A549 (cell line): Measurements from ENCODE around the gene SACS. TPM values are rescaled to one million over a fixed set of nuclear protein-coding genes. Genes with fewer than 3 reads are reported as not detected.

Source experiments
- ATAC-seq, 2 experiments: fragments of 200-7000 bp in 1 of 2; fragments of >200 bp in 1 of 2; cut with Nextera tagmentation in 1 of 2; cut with Tn5 transposase in 1 of 2; 3 replicates each; pipeline versions ENCODE4 v1.8.0 to v1.9.1; 2018 to 2020; ENCODE audit warnings: mild to moderate bottlenecking in 1 of 2, moderate library complexity in 1 of 2
- CTCF ChIA-PET: fragments of 300-600 bp; sonication (Branson Sonifier 250); formaldehyde crosslinking; extraction: SDS; loops from one replicate; lab custom pipeline; 2021; ENCODE audit warnings: antibody characterized with exemption, inconsistent platforms; lab: Yijun Ruan, JAX
- POLR2A ChIA-PET: fragments of 350-600 bp; formaldehyde crosslinking; extraction: SDS; loops from one replicate; lab custom pipeline; 2021; ENCODE audit warnings: antibody characterized with exemption, inconsistent platforms; lab: Yijun Ruan, JAX
- DNase-seq, 2 experiments: peaks; one replicate each; pipeline versions ENCODE4 v3.0.0 to v3.0.0-alpha.2; 2011 to 2016; ENCODE audit warnings: low read depth in 1 of 2, low spot score in 1 of 2
- FAIRE-seq: peaks from 2 replicates; lab custom pipeline; 2011; peaks lifted over from hg19 to GRCh38; lab: Jason Lieb, UNC
- H3K27ac ChIP-seq, 2 experiments: fragments of >200 bp; sonication (Bioruptor Twin); formaldehyde crosslinking; 3 replicates each; pipeline ENCODE4 v1.5.1; 2016 to 2017
- H3K4me1 ChIP-seq: fragments of >200 bp; sonication (Bioruptor Twin); formaldehyde crosslinking; 3 replicates; pipeline ENCODE4 v1.6.1; 2016
- H3K4me2 ChIP-seq: fragments of >200 bp; sonication (Bioruptor Twin); formaldehyde crosslinking; 3 replicates; pipeline ENCODE4 v1.6.1; 2016
- H3K4me3 ChIP-seq: fragments of >200 bp; sonication (Bioruptor Twin); formaldehyde crosslinking; 3 replicates; pipeline ENCODE4 v1.5.1; 2016
- H3K9me3 ChIP-seq: fragments of >200 bp; sonication (Bioruptor Twin); formaldehyde crosslinking; 3 replicates; pipeline ENCODE4 v1.6.1; 2016
- ATOH8 ChIP-seq: fragments of 250-450 bp; sonication (Bioruptor Pico); IDR thresholded peaks from 2 replicates; pipeline ENCODE4 v1.5.0; 2020; ENCODE audit warnings: low read depth, mild to moderate bottlenecking, moderate library complexity
- BHLHE40 ChIP-seq: IDR thresholded peaks from 2 replicates; pipeline ENCODE4 v1.6.1; 2012; ENCODE audit warnings: low read depth, low read length, inconsistent platforms
- CEBPB ChIP-seq, 2 experiments: fragments of >200 bp in 1 of 2; sonication (Bioruptor Twin) in 1 of 2; formaldehyde crosslinking in 1 of 2; IDR thresholded peaks; 2 replicates each; pipeline ENCODE4 v1.6.1; 2012 to 2016
- CHD4 ChIP-seq: fragments of 200-600 bp; sonication (generic); IDR thresholded peaks from 2 replicates; pipeline ENCODE4 v1.6.1; 2016; ENCODE audit warnings: antibody characterized with exemption, mild to moderate bottlenecking, borderline replicate concordance
- EHMT2 ChIP-seq: fragments of 200-600 bp; sonication (generic); IDR thresholded peaks from 2 replicates; pipeline ENCODE4 v1.6.1; 2016; ENCODE audit warnings: antibody characterized with exemption, low read depth, mild to moderate bottlenecking, moderate library complexity
- ESRRA ChIP-seq: fragments of 150-350 bp; IDR thresholded peaks from 2 replicates; pipeline ENCODE4 v1.6.1; 2014; ENCODE audit warnings: mild to moderate bottlenecking, low read length, borderline replicate concordance
- FOSB ChIP-seq: fragments of 250-450 bp; sonication (Bioruptor Pico); IDR thresholded peaks from 2 replicates; pipeline ENCODE4 v1.5.0; 2020; ENCODE audit warnings: mild to moderate bottlenecking, moderate library complexity
- FOSL2 ChIP-seq, 2 experiments: fragments of 450-650 bp in 1 of 2; fragments of >200 bp in 1 of 2; sonication (Bioruptor Twin) in 1 of 2; formaldehyde crosslinking; IDR thresholded peaks; 2 replicates each; pipeline versions ENCODE4 v1.5.0 to v1.6.1; 2016 to 2020; ENCODE audit warnings: mild to moderate bottlenecking in 1 of 2, moderate library complexity in 1 of 2
- FOXS1 ChIP-seq: fragments of 250-450 bp; sonication (Bioruptor Pico); IDR thresholded peaks from 2 replicates; pipeline ENCODE4 v1.5.0; 2020; ENCODE audit warnings: mild to moderate bottlenecking, moderate library complexity
- GATA3 ChIP-seq: IDR thresholded peaks from 2 replicates; pipeline ENCODE4 v1.6.1; 2012; ENCODE audit warnings: borderline replicate concordance
- HES2 ChIP-seq: fragments of >200 bp; sonication (Bioruptor Twin); formaldehyde crosslinking; IDR thresholded peaks from 2 replicates; pipeline ENCODE4 v1.6.1; 2016
- HEYL ChIP-seq: fragments of 250-450 bp; sonication (Bioruptor Pico); IDR thresholded peaks from 2 replicates; pipeline ENCODE4 v1.8.0; 2021; ENCODE audit warnings: mild to moderate bottlenecking, moderate library complexity
- KDM1A ChIP-seq: fragments of 200-600 bp; sonication (generic); IDR thresholded peaks from 2 replicates; pipeline ENCODE4 v1.6.1; 2016; ENCODE audit warnings: low read depth, mild to moderate bottlenecking
- MAFK ChIP-seq: fragments of 450-650 bp; IDR thresholded peaks from 2 replicates; pipeline ENCODE4 v1.6.1; 2014; ENCODE audit not compliant: partially characterized antibody
- MAX ChIP-seq: IDR thresholded peaks from 2 replicates; pipeline ENCODE4 v1.6.1; 2012
- MAZ ChIP-seq: fragments of 150-350 bp; IDR thresholded peaks from 2 replicates; pipeline ENCODE4 v1.6.1; 2014; ENCODE audit warnings: antibody characterized with exemption, low read depth, low read length, borderline replicate concordance
- MYC ChIP-seq: IDR thresholded peaks from 2 replicates; pipeline ENCODE4 v1.6.1; 2012; ENCODE audit warnings: mild to moderate bottlenecking, inconsistent platforms, low read length, improper control_type of control experiment, borderline replicate concordance
- NFE2L2 ChIP-seq: fragments of 150-350 bp; conservative IDR thresholded peaks from 2 replicates; pipeline ENCODE4 v1.6.1; 2014; ENCODE audit warnings: low read length
- NR3C1 ChIP-seq: fragments of >200 bp; sonication (Bioruptor Twin); formaldehyde crosslinking; IDR thresholded peaks from 3 replicates; pipeline ENCODE4 v1.6.1; 2017
- PHF8 ChIP-seq: fragments of 200-600 bp; sonication (generic); IDR thresholded peaks from 2 replicates; pipeline ENCODE4 v1.6.1; 2016; ENCODE audit warnings: low read depth, mild to moderate bottlenecking, antibody characterized with exemption, moderate library complexity, borderline replicate concordance
- POLR2A ChIP-seq: IDR thresholded peaks from 2 replicates; pipeline ENCODE4 v1.6.1; 2012; ENCODE audit warnings: mild to moderate bottlenecking, low read length
- RARB ChIP-seq: fragments of 250-450 bp; sonication (Bioruptor Pico); IDR thresholded peaks from 2 replicates; pipeline ENCODE4 v1.8.0; 2021; ENCODE audit warnings: mild to moderate bottlenecking, moderate library complexity
- RCOR1 ChIP-seq: fragments of 150-350 bp; IDR thresholded peaks from 2 replicates; pipeline ENCODE4 v1.6.1; 2014; ENCODE audit warnings: antibody characterized with exemption, low read length, low read depth
- RFX5 ChIP-seq: fragments of 450-650 bp; IDR thresholded peaks from 2 replicates; pipeline ENCODE4 v1.7.1; 2014; ENCODE audit warnings: antibody characterized with exemption, mild to moderate bottlenecking, moderate library complexity
- RNF2 ChIP-seq: fragments of 200-600 bp; sonication (generic); IDR thresholded peaks from 2 replicates; pipeline ENCODE4 v1.6.1; 2016; ENCODE audit warnings: low read depth, mild to moderate bottlenecking, antibody characterized with exemption, moderate library complexity, borderline replicate concordance
- SMC3 ChIP-seq: fragments of >200 bp; sonication (Bioruptor Twin); formaldehyde crosslinking; IDR thresholded peaks from 3 replicates; pipeline ENCODE4 v1.6.1; 2018; ENCODE audit warnings: inconsistent platforms
- SREBF2 ChIP-seq: fragments of 450-650 bp; IDR thresholded peaks from 2 replicates; pipeline ENCODE4 v1.6.1; 2014; ENCODE audit warnings: mild to moderate bottlenecking, moderate library complexity
- TFCP2L1 ChIP-seq: fragments of 250-450 bp; sonication (Bioruptor Pico); IDR thresholded peaks from 2 replicates; pipeline ENCODE4 v1.5.0; 2021; ENCODE audit warnings: mild to moderate bottlenecking
- ZNF302 ChIP-seq: fragments of 250-450 bp; sonication (Bioruptor Pico); IDR thresholded peaks from 2 replicates; pipeline ENCODE4 v1.9.0; 2021; ENCODE audit warnings: inconsistent platforms, mild to moderate bottlenecking, moderate library complexity
- WGBS: methylation state at CpG from one replicate; pipeline ENCODE4 v1.1.6; 2017; ENCODE audit errors: missing lambda C conversion rate; 5-methylcytosine and 5-hydroxymethylcytosine counted together
- polyA plus RNA-seq, 4 experiments: library from polyadenylated mRNA; depleted of rRNA in 3 of 4; stranded (reverse); fragments of >200 nt; fragmentation: RNase III in 1 of 4; extraction: RNeasy Plus Mini Kit Qiagen cat#74134 plus additional on column Dnase treatment in 1 of 4; gene quantifications; 2 replicates in 3 of 4; 3 replicates in 1 of 4; pipeline ENCODE4 v1.2.3, GENCODE V29; 2011 to 2017
- TF ChIP-seq, protein P1 (sequence below): fragments of 200-600 bp; sonication (generic); IDR thresholded peaks from 2 replicates; pipeline ENCODE4 v1.6.1; 2016; ENCODE audit warnings: antibody characterized with exemption, mild to moderate bottlenecking, moderate library complexity

SACS gene
- polyA plus RNA-seq, 2 of the 4 experiments (the other 2 are of a cell fraction), result 6.9 to 23.8 TPM

GRCh38 chr13:23470790-23471614 lies 37.5 kb upstream of the SACS start:
- POLR2A ChIA-PET, result no interaction called here
- no peak for DNase-seq
- no peak for TF ChIP-seq MAZ
- no peak for TF ChIP-seq RFX5
- TF ChIP-seq MAFK, result no peak
- TF ChIP-seq RARB (CRISPR knock-in tag), result no peak
- TF ChIP-seq SREBF2, result no peak
- no peak for TF ChIP-seq RCOR1
- TF ChIP-seq PHF8, result no peak
- TF ChIP-seq ESRRA, result no peak
- no peak for TF ChIP-seq HES2
- TF ChIP-seq EHMT2, result no peak
- TF ChIP-seq GATA3, result no peak
- no peak for TF ChIP-seq MAX
- TF ChIP-seq NFE2L2, result no peak
- TF ChIP-seq FOXS1 (CRISPR knock-in tag), result no peak
- TF ChIP-seq POLR2A, result no peak
- no peak for TF ChIP-seq FOSB
- no peak for TF ChIP-seq BHLHE40
- no peak for TF ChIP-seq KDM1A
- TF ChIP-seq HEYL (CRISPR knock-in tag), result no peak
- TF ChIP-seq, all 56 proteins: peak for 0
- WGBS, result 44% methylated on average over 7 of the region's 7 CpGs
- H3K4me2 ChIP-seq, result no peak overlapping the region
- no peak for ATAC-seq
- FAIRE-seq, result no peak
- no peak overlapping the region for H3K27ac ChIP-seq
- no peaks in the 10 kb centered on the region for H3K9me3 ChIP-seq
- no peak overlapping the region for H3K4me3 ChIP-seq
- CTCF ChIA-PET, result interaction anchor here (1.1 to 1.6 kb wide), 3 partner anchors 108 to 429 kb away, joined by 3 to 4 read pairs (median 3); partner anchors contain the start of gene MIPEP
- 0 out of 3 replicates have a peak, but pooled peaks cover under 1% of the 10 kb centered on the region for H3K4me1 ChIP-seq

DNA sequence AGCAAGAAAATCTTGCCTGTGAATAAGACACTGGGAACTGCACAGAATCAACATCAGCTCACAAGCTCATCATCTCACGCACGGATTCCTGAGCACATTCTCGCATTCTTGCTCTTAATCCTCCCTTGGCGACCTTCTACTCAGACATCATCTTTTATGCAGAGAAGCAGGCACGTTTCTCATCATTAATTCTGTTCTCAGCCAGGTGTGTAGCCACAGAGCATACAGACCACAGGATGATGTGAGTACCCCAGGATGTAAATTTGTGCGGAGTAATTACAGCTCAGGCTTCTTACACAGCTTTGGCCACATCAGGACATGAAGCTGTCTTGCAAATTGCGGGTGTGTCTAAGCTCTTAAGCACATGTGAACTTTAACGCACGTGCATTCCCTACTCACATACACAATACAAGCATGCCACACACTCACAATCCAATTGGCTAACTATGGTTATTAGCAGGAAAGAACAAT lies 36.5 kb upstream of the SACS start:
- H3K27ac ChIP-seq, result no peak overlapping the region
- FAIRE-seq (no peak), DNase-seq (peak in 1 of 2 experiments; percentile 6), ATAC-seq (no peak)
- POLR2A ChIA-PET, result no interaction called here
- 57% methylated on average over 9 of the region's 9 CpGs for WGBS
- H3K4me2 ChIP-seq, result no peak overlapping the region
- 0 out of 3 replicates have a peak, but pooled peaks cover 3% of the 10 kb centered on the region for H3K4me1 ChIP-seq
- no peaks in the 10 kb centered on the region for H3K9me3 ChIP-seq
- CTCF ChIA-PET, result interaction anchor here (0.7 to 1.6 kb wide), 4 partner anchors 10 to 430 kb away, joined by 3 to 4 read pairs (median 4); partner anchors contain the start of gene MIPEP
- no peak overlapping the region for H3K4me3 ChIP-seq
- TF ChIP-seq SMC3 (no peak), ZNF302 (no peak), HES2 (no peak), MAX (no peak), NR3C1 (no peak), CEBPB (IDR thresholded peaks at IDR 0.05) (no peak), FOXS1 (CRISPR knock-in tag) (no peak), RNF2 (no peak), FOSB (no peak), ATOH8 (no peak), MYC (no peak), FOSL2 (IDR thresholded peaks at IDR 0.05) (no peak), FOSL2 (CRISPR knock-in tag; IDR thresholded peaks at IDR 0.05) (no peak), CHD4 (no peak), TFCP2L1 (no peak)
- TF ChIP-seq, protein P1, sequence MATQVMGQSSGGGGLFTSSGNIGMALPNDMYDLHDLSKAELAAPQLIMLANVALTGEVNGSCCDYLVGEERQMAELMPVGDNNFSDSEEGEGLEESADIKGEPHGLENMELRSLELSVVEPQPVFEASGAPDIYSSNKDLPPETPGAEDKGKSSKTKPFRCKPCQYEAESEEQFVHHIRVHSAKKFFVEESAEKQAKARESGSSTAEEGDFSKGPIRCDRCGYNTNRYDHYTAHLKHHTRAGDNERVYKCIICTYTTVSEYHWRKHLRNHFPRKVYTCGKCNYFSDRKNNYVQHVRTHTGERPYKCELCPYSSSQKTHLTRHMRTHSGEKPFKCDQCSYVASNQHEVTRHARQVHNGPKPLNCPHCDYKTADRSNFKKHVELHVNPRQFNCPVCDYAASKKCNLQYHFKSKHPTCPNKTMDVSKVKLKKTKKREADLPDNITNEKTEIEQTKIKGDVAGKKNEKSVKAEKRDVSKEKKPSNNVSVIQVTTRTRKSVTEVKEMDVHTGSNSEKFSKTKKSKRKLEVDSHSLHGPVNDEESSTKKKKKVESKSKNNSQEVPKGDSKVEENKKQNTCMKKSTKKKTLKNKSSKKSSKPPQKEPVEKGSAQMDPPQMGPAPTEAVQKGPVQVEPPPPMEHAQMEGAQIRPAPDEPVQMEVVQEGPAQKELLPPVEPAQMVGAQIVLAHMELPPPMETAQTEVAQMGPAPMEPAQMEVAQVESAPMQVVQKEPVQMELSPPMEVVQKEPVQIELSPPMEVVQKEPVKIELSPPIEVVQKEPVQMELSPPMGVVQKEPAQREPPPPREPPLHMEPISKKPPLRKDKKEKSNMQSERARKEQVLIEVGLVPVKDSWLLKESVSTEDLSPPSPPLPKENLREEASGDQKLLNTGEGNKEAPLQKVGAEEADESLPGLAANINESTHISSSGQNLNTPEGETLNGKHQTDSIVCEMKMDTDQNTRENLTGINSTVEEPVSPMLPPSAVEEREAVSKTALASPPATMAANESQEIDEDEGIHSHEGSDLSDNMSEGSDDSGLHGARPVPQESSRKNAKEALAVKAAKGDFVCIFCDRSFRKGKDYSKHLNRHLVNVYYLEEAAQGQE, result no peak
